ENCODE data around the gene CRYBG1.

The CRYBG1 gene

GRCh38 chr6:106509420-106510089 lies 149.0 kb downstream of the CRYBG1 start:
- DNase-seq (ENCODE audit: low read depth), result no peak
- H3K4me3 ChIP-seq (ENCODE audit: low read length), result peak overlapping the region; percentile 59; the same call in 1 of the 2 replicates
- TF ChIP-seq CTCF (conservative IDR thresholded peaks at IDR 0.05; ENCODE audit: low read length), result no peak

GRCh38 chr6:106510090-106510970 lies 149.8 kb downstream of the CRYBG1 start:
- TF ChIP-seq CTCF (conservative IDR thresholded peaks at IDR 0.05; ENCODE audit: low read length), result 0 out of 2 replicates have a peak, but pooled peaks have one; percentile 4
- no peak for DNase-seq (ENCODE audit: low read depth)
- H3K4me3 ChIP-seq (ENCODE audit: low read length), result peak overlapping the region; percentile 59

- peak overlapping the region; percentile 78 for H3K4me3 ChIP-seq (ENCODE audit: low read length)
- peak; percentile 72 for DNase-seq (ENCODE audit: low read depth)
- no peak; the same call in 1 of the 2 replicates for TF ChIP-seq CTCF (conservative IDR thresholded peaks at IDR 0.05; ENCODE audit: low read length)
Measured at GRCh38 chr6:106511288-106512047, 151.0 kb downstream of the CRYBG1 start.

- peak; percentile 38 for DNase-seq (ENCODE audit: low read depth)
- TF ChIP-seq CTCF (conservative IDR thresholded peaks at IDR 0.05; ENCODE audit: low read length), result peak; percentile 31
- peak overlapping the region; percentile 78 for H3K4me3 ChIP-seq (ENCODE audit: low read length)
Measured at GRCh38 chr6:106512048-106512967, 151.8 kb downstream of the CRYBG1 start.

GRCh38 chr6:106512968-106513574 lies 152.6 kb downstream of the CRYBG1 start:
- peak overlapping the region; percentile 78 for H3K4me3 ChIP-seq (ENCODE audit: low read length)
- TF ChIP-seq CTCF (conservative IDR thresholded peaks at IDR 0.05; ENCODE audit: low read length), result no peak
- DNase-seq (ENCODE audit: low read depth), result no peak
